Measurements from ENCODE around the gene ZNF205.

DNA sequence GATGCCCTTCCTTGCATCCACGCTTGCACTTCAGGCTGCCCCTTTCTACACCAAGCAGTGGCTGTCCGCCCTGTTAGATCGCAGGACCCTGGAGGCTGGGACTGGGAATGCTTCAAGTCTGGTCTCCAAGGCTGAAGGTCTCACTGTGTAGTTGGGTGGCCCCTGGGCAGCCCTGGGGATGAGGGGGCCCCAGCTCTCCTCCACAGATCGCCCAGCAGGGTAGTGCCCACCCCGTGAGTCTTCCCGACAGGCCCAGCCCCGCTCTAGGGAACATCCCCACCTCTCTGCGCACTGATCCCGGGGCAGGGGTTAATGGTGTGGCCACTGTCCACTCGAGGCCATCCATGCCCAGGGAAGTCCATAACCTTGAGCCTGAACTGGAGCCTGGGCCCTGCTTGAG lies 32.8 kb downstream of the ZNF205 start:
- TF ChIP-seq POLR2A (IDR thresholded peaks at IDR 0.05): no peak
- TF ChIP-seq, protein P1, sequence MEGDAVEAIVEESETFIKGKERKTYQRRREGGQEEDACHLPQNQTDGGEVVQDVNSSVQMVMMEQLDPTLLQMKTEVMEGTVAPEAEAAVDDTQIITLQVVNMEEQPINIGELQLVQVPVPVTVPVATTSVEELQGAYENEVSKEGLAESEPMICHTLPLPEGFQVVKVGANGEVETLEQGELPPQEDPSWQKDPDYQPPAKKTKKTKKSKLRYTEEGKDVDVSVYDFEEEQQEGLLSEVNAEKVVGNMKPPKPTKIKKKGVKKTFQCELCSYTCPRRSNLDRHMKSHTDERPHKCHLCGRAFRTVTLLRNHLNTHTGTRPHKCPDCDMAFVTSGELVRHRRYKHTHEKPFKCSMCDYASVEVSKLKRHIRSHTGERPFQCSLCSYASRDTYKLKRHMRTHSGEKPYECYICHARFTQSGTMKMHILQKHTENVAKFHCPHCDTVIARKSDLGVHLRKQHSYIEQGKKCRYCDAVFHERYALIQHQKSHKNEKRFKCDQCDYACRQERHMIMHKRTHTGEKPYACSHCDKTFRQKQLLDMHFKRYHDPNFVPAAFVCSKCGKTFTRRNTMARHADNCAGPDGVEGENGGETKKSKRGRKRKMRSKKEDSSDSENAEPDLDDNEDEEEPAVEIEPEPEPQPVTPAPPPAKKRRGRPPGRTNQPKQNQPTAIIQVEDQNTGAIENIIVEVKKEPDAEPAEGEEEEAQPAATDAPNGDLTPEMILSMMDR (IDR thresholded peaks at IDR 0.05): no peak
